Pancreas (tissue), 10 donors: ENCODE measurements around the gene ZMIZ1. TPM values are rescaled to one million over a fixed set of nuclear protein-coding genes. Genes with fewer than 3 reads are reported as not detected.

Experiments
- ATAC-seq, 4 donors: fragments of 200-7000 bp; cut with Tn5 transposase; one replicate each; pipeline versions ENCODE4 v1.8.0 to v1.9.1; 2020; ENCODE audit warnings: mild to moderate bottlenecking in 4 of 4, moderate library complexity in 4 of 4
- DNase-seq, 6 donors: peaks; one replicate each; pipeline ENCODE4 v3.0.0-alpha.2; 2020
- FAIRE-seq: peaks from 2 replicates; lab custom pipeline; 2012; peaks lifted over from hg19 to GRCh38; lab: Jason Lieb, UNC
- H3K27ac ChIP-seq, 4 donors: fragments of 200-600 bp; sonication (generic); 1 replicate in 3 of 4; 2 replicates in 1 of 4; pipeline versions ENCODE4 v1.5.0 to v1.8.0; 2020
- H3K27me3 ChIP-seq, 4 donors: fragments of 200-600 bp; one replicate each; pipeline ENCODE4 v1.8.0; 2021
- H3K36me3 ChIP-seq, 3 donors: fragments of 200-600 bp; sonication (generic) in 1 of 3; one replicate each; pipeline versions ENCODE4 v1.5.0 to v1.8.0; 2020 to 2021
- H3K4me1 ChIP-seq, 3 donors: fragments of 200-600 bp; one replicate each; pipeline ENCODE4 v1.8.0; 2021
- H3K4me3 ChIP-seq, 4 donors: fragments of 200-600 bp; sonication (generic) in 2 of 4; one replicate each; pipeline versions ENCODE4 v1.5.0 to v1.8.0; 2020 to 2021
- H3K9me3 ChIP-seq, 4 donors: fragments of 200-600 bp; one replicate each; pipeline ENCODE4 v1.8.0; 2021
- CTCF ChIP-seq, 4 donors: fragments of 200-600 bp; sonication (generic) in 3 of 4; IDR thresholded peaks; one replicate each; pipeline versions ENCODE4 v1.5.0 to v1.8.0; 2021; ENCODE audit warnings: antibody characterized with exemption in 4 of 4
- WGBS, 2 donors: extraction: QIAGEN DNeasy Blood & Tissue Kit; methylation state at CpG; one replicate each; pipeline ENCODE4 v1.1.7; 2013; 5-methylcytosine and 5-hydroxymethylcytosine counted together
- intact Hi-C, 3 donors: fragments of 100-400 bp; cut with DNase I; formaldehyde crosslinking; loops; one replicate each; pipeline versions ENCODE4 v1.11.1 to v1.14.2; 2022
- polyA plus RNA-seq, 2 donors: library from polyadenylated mRNA; stranded (reverse); fragments of 200-250 nt; gene quantifications; one replicate each; pipeline ENCODE4 v1.2.3, GENCODE V29; 2013
- total RNA-seq, 6 donors: library from RNA; stranded (reverse); fragmentation: NEBNext Ultra II Directional in 4 of 6; extraction: Animal tissue kit (Norgen Biotek cat#: 25700) in 4 of 6; gene quantifications; one replicate each; pipeline versions ENCODE4 v1.2.1 to v1.2.4, GENCODE V29; 2021 to 2023
- donor health status: healthy with polysubstance abuse.
- donor health status: DM: no; HTN: no; CAD: no; lungs with moderate emphysema.
- donor health status: DM: no; HTN: no; CAD: no.
- donor health status: control.
- donor health status: control.
- donor health status: Bipolar disorder and iron deficiency.
- donor health status: DM: yes; HTN: yes; CAD: no.
- donor health status: DM: no; HTN: no; CAD: no.
- donor health status: DM: no; HTN: no; CAD: no.
- donor health status: DM: yes; HTN: yes; CAD: no.

The ZMIZ1 gene
- total and polyA plus RNA-seq, 8 donors, result 14.5 to 45.0 (median 21.9) TPM

GRCh38 chr10:79280956-79281355 lies 212.2 kb downstream of the ZMIZ1 start:
- ATAC-seq, result no peak
- no peak overlapping the region for H3K4me3 ChIP-seq
- no peaks in the 10 kb centered on the region for H3K9me3 ChIP-seq
- intact Hi-C loops, result no loop called here
- no peak for DNase-seq
- no peak for FAIRE-seq
- H3K27me3 ChIP-seq, result no peaks in the 10 kb centered on the region
- no peak overlapping the region for H3K27ac ChIP-seq
- peaks cover 0 to 28% (median 3%) of the 10 kb centered on the region in 3 donors for H3K36me3 ChIP-seq
- TF ChIP-seq CTCF (IDR thresholded peaks at IDR 0.05), result no peak
- 78 to 80% methylated on average over 6 of the region's 6 CpGs for WGBS, 2 donors
- no peaks in the 10 kb centered on the region for H3K4me1 ChIP-seq

DNA sequence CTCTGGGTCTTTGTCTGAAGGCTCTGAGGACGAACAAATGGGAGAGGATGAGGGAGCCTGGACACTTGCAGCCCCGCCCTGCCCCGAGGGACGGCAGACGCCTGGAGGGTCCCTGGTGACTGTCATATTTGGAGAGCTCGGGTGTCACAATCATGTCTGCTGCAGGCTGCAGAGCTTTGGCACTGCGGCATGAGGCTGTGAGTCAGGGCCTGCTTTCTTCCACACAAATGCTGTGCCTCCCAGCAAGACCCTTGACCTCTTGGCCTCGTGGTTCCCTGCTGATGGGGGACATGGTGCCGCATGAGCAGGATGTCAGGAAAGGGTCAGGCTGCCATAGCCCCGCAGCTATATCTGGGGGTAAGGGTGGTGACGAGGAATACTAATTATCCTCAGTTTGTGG lies 213.6 kb downstream of the ZMIZ1 start:
- Histone ChIP-seq H3K36me3 (peaks cover 0 to 24% (median 3%) of the 10 kb centered on the region in 3 donors), H3K27me3 (no peaks in the 10 kb centered on the region), H3K4me1 (no peaks in the 10 kb centered on the region), H3K9me3 (no peaks in the 10 kb centered on the region), H3K4me3 (no peak overlapping the region), H3K27ac (no peak overlapping the region)
- intact Hi-C loops, result no loop called here
- ATAC-seq (no peak), FAIRE-seq (no peak), DNase-seq (no peak)
- no peak for TF ChIP-seq CTCF (IDR thresholded peaks at IDR 0.05)
- whole genome bisulfite sequencing, 2 donors, result 91 to 94% methylated on average over 11 of the region's 11 CpGs

- H3K4me3 ChIP-seq, result no peak overlapping the region
- H3K27me3 ChIP-seq, result no peaks in the 10 kb centered on the region
- no peaks in the 10 kb centered on the region for H3K9me3 ChIP-seq
- DNase-seq (no peak), ATAC-seq (no peak), FAIRE-seq (no peak)
- intact Hi-C loops, result no loop called here
- 75 to 90% methylated on average over 3 of the region's 3 CpGs for WGBS, 2 donors
- no peak overlapping the region for H3K27ac ChIP-seq
- no peak for TF ChIP-seq CTCF (IDR thresholded peaks at IDR 0.05)
- H3K4me1 ChIP-seq, result no peaks in the 10 kb centered on the region
- H3K36me3 ChIP-seq, result peaks cover 0 to 14% (median 0%) of the 10 kb centered on the region in 3 donors
These were observed 214.8 kb downstream of the ZMIZ1 start for GRCh38 chr10:79283616-79284015.

- Histone ChIP-seq H3K4me1 (no peaks in the 10 kb centered on the region), H3K9me3 (no peaks in the 10 kb centered on the region), H3K36me3 (peaks cover 0 to 14% (median 0%) of the 10 kb centered on the region in 3 donors), H3K27ac (peak overlapping the region in 1 of 4 donors; percentile 60), H3K4me3 (no peak overlapping the region), H3K27me3 (no peaks in the 10 kb centered on the region)
- no peak for TF ChIP-seq CTCF (IDR thresholded peaks at IDR 0.05)
- intact Hi-C loops, result no loop called here
- FAIRE-seq, result no peak
- ATAC-seq, result no peak
- no peak for DNase-seq
- WGBS, 2 donors, result 87 to 89% methylated on average over 7 of the region's 7 CpGs
These were observed 215.5 kb downstream of the ZMIZ1 start for GRCh38 chr10:79284158-79284871.
